Activated B cell treated with CpG ODN at 0.5 μM for 24 hours (primary cell): Measurements from ENCODE around the gene FCRL5. TPM values are rescaled to one million over a fixed set of nuclear protein-coding genes. Genes with fewer than 3 reads are reported as not detected.
A peak's percentile ranks its signal among the peaks of the same experiment; 100 is the strongest.

ENCODE experiments used
- ATAC-seq: fragments of 200-7000 bp; cut with Tn5 transposase; one replicate; pipeline ENCODE4 v1.10.0; 2021; ENCODE audit warnings: low read depth, mild to moderate bottlenecking, moderate library complexity
- CTCF ChIA-PET: fragments of 350-600 bp; sonication (Branson Sonifier 250); formaldehyde crosslinking; loops from one replicate; lab custom pipeline; 2021; ENCODE audit warnings: antibody characterized with exemption; lab: Charles Lee
- POLR2A ChIA-PET: fragments of 350-600 bp; sonication (Branson Sonifier 250); formaldehyde crosslinking; loops from one replicate; lab custom pipeline; 2021; ENCODE audit warnings: antibody characterized with exemption; lab: Charles Lee
- DNase-seq: peaks from one replicate; pipeline ENCODE4 v3.0.0; 2022
- H3K27ac Mint-ChIP-seq: one replicate; pipeline ENCODE4 v1.8.0; 2020; ENCODE audit warnings: mixed read lengths
- H3K27me3 Mint-ChIP-seq: one replicate; pipeline ENCODE4 v1.8.0; 2021; ENCODE audit warnings: mixed read lengths
- H3K36me3 Mint-ChIP-seq: one replicate; pipeline ENCODE4 v1.8.0; 2021; ENCODE audit warnings: low read depth, mixed read lengths
- H3K4me1 Mint-ChIP-seq: one replicate; pipeline ENCODE4 v1.8.0; 2021; ENCODE audit warnings: mixed read lengths
- H3K4me3 Mint-ChIP-seq: one replicate; pipeline ENCODE4 v1.8.0; 2020; ENCODE audit warnings: mild to moderate bottlenecking, mixed read lengths
- H3K9me3 Mint-ChIP-seq: one replicate; pipeline ENCODE4 v1.8.0; 2020; ENCODE audit warnings: mixed read lengths
- CTCF ChIP-seq: fragments of 200-600 bp; IDR thresholded peaks from one replicate; pipeline ENCODE4 v1.8.0; 2022; ENCODE audit warnings: antibody characterized with exemption, mild to moderate bottlenecking
- intact Hi-C: fragments of 100-400 bp; cut with micrococcal nuclease; formaldehyde crosslinking; loops from one replicate; pipeline ENCODE4 v1.15.1; 2024
- total RNA-seq: library from RNA; stranded (reverse); gene quantifications from 2 replicates; pipeline ENCODE4 v1.2.3, GENCODE V29; 2022

The FCRL5 gene
- total RNA-seq, 1 donor from 2014 or later, result 55.4 TPM

- Mint-ChIP-seq H3K9me3 (no peaks in the 10 kb centered on the region), H3K36me3 (peaks cover 57% of the 10 kb centered on the region), H3K4me1 (peaks cover 42% of the 10 kb centered on the region), H3K27me3 (no peaks in the 10 kb centered on the region), H3K27ac (no peak overlapping the region), H3K4me3 (no peak overlapping the region)
- DNase-seq (no peak), ATAC-seq (no peak)
- intact Hi-C loops, result no loop called here
- CTCF ChIA-PET, result no interaction called here
- TF ChIP-seq CTCF, result no peak
- POLR2A ChIA-PET, result no interaction called here
Observed at GRCh38 chr1:157515141-157515540, 37.2 kb downstream of the FCRL5 start.

- CTCF ChIA-PET, result interaction anchor here (0.7 to 1.7 kb wide), 4 partner anchors 17 to 350 kb away, joined by 3 to 7 read pairs (median 4); no protein-coding TSS in a partner anchor
- intact Hi-C loops, result loop anchor here (5.0 kb wide), 3 partner anchors 40 to 600 kb away; partner anchors contain the start of gene FCRL5
- no peak for TF ChIP-seq CTCF
- DNase-seq (no peak), ATAC-seq (peak; percentile 47)
- no peaks in the 10 kb centered on the region for H3K9me3 Mint-ChIP-seq
- peaks cover 29% of the 10 kb centered on the region for H3K36me3 Mint-ChIP-seq
- H3K27me3 Mint-ChIP-seq, result no peaks in the 10 kb centered on the region
- H3K27ac Mint-ChIP-seq, result peak overlapping the region; percentile 38
- H3K4me3 Mint-ChIP-seq, result peak overlapping the region; percentile 7
- POLR2A ChIA-PET, result interaction anchor here (0.6 to 2.2 kb wide), 7 partner anchors 40 to 761 kb away, joined by 3 to 8 read pairs (median 3); partner anchors contain the start of genes FCRL4, FCRL5 and HDGF
- H3K4me1 Mint-ChIP-seq, result peaks cover 57% of the 10 kb centered on the region
Observed at GRCh38 chr1:157512036-157512969, 40.0 kb downstream of the FCRL5 start.

- Mint-ChIP-seq H3K9me3 (no peaks in the 10 kb centered on the region), H3K4me1 (peaks cover 72% of the 10 kb centered on the region), H3K27ac (peak overlapping the region; percentile 51), H3K27me3 (no peaks in the 10 kb centered on the region), H3K4me3 (no peak overlapping the region), H3K36me3 (peaks cover 8% of the 10 kb centered on the region)
- ATAC-seq (no peak), DNase-seq (no peak)
- intact Hi-C loops, result loop anchor here (1.0 to 10.0 kb wide), 7 partner anchors 43 to 603 kb away; partner anchors contain the start of gene FCRL5
- no peak for TF ChIP-seq CTCF
- CTCF ChIA-PET, result interaction anchor here (0.6 to 1.5 kb wide), 2 partner anchors 14 to 181 kb away, joined by 4 to 5 read pairs; no protein-coding TSS in a partner anchor
- POLR2A ChIA-PET, result no interaction called here
Observed at GRCh38 chr1:157509546-157510232, 42.6 kb downstream of the FCRL5 start.

GRCh38 chr1:157505481-157506272 is 46.6 kb downstream of the FCRL5 start:
- Mint-ChIP-seq H3K36me3 (no peaks in the 10 kb centered on the region), H3K27ac (peak overlapping the region; percentile 50), H3K4me1 (peaks cover 37% of the 10 kb centered on the region), H3K4me3 (peak overlapping the region; percentile 69), H3K27me3 (no peaks in the 10 kb centered on the region), H3K9me3 (no peaks in the 10 kb centered on the region)
- ATAC-seq, result peak; percentile 98
- POLR2A ChIA-PET, result interaction anchor here (1.1 kb wide), 1 partner anchor 264 kb away, joined by 3 read pairs; no protein-coding TSS in a partner anchor
- intact Hi-C loops, result loop anchor here (1.0 to 10.0 kb wide), 4 partner anchors 9 to 442 kb away; no protein-coding TSS in a partner anchor
- CTCF ChIA-PET, result interaction anchor here (0.7 to 2.4 kb wide), 29 partner anchors 10 to 351 kb away, joined by 3 to 22 read pairs (median 4); no protein-coding TSS in a partner anchor
- peak; percentile 33 for DNase-seq
- TF ChIP-seq CTCF, result no peak
